Measurements from ENCODE around the gene LINC01488. TPM values are rescaled to one million over a fixed set of nuclear protein-coding genes. Genes with fewer than 3 reads are reported as not detected.

LINC01488 gene
- total and polyA plus RNA-seq, 3 donors from 2014 or later: not detected

DNA sequence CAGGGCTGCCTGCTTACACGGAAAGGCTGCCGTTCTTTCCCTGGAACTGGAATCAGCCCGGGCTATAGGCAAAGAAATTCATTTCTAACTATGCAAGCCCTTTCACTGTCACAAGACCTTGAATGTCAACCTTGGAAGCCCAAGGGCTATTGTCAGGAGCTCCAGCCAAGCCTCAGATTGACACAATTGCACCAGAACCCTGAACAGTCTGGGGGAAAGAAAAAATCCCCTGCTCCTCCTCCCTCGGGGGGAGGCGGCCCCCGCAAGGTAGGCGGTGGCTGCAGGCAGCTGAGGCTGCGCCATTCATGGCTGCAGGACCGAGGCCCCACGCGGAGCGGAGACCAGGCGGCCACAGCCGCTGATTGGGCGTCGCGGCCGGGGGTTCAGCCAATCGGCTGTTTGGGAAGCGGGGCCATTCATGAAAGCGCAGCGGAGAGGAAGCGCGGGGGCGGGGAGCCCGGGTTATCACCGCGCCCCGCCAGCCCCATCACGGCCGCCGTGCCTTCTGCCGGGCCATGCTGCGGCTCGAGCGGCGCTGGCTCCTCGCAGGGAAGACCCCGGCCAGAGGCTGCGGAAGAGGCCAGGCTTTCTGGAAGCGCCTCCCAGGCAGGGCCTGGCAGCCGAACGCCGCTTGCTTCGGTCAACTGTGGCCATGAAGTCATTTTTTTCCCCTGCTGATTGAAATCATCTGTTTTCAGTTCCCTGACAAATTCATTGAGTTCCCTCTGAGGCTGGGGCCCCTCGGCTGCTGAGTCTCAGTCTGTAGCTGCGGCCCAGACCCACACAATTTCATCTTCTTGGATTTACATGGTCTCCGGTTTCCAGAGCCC is 38.1 kb upstream of the LINC01488 start:
- Histone ChIP-seq H3K27ac (peak overlapping the region in 1 of 2 donors; percentile 36), H3K27me3 (no peaks in the 10 kb centered on the region), H3K4me1 (peaks cover 21% of the 10 kb centered on the region), H3K36me3 (ENCODE audit: low read depth, missing control alignments) (no peaks in the 10 kb centered on the region), H3K4me3 (peak overlapping the region; percentile 41 to 54), H3K9me3 (no peaks in the 10 kb centered on the region)
- no peak for TF ChIP-seq POLR2A (IDR thresholded peaks at IDR 0.05)
- TF ChIP-seq, protein P1, sequence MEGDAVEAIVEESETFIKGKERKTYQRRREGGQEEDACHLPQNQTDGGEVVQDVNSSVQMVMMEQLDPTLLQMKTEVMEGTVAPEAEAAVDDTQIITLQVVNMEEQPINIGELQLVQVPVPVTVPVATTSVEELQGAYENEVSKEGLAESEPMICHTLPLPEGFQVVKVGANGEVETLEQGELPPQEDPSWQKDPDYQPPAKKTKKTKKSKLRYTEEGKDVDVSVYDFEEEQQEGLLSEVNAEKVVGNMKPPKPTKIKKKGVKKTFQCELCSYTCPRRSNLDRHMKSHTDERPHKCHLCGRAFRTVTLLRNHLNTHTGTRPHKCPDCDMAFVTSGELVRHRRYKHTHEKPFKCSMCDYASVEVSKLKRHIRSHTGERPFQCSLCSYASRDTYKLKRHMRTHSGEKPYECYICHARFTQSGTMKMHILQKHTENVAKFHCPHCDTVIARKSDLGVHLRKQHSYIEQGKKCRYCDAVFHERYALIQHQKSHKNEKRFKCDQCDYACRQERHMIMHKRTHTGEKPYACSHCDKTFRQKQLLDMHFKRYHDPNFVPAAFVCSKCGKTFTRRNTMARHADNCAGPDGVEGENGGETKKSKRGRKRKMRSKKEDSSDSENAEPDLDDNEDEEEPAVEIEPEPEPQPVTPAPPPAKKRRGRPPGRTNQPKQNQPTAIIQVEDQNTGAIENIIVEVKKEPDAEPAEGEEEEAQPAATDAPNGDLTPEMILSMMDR (IDR thresholded peaks at IDR 0.05): no peak
- peak; percentile 92 for DNase-seq
- intact Hi-C loops (cut with DNase I; ENCODE audit: low total_unique reads): loop anchor here (10.0 kb wide), 1 partner anchor 191 kb away; no protein-coding TSS in a partner anchor
- whole genome bisulfite sequencing, 2 donors: 2 to 7% methylated on average over 7 to 47 of the region's 48 CpGs

DNA sequence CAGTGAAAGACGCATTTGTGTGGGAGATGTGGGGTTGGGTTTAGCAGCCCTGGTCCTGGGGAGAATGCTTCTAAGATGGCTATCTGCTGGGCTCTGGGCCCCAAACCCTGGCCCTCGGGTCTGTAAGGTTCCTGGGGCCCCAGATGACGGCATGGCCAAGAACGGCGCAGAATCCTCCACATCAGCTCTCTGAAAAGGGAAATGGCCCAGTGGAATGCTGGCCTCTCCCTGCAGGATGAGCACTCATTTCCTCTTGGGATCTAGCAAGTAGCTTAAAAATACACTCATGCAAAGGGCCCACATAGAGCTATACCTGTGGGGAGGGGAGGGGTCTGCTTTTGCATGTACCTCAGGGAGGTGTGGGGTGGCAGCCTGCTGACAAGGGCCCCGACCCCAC is 37.5 kb upstream of the LINC01488 start:
- Histone ChIP-seq H3K27ac (peak overlapping the region in 1 of 2 donors; percentile 36), H3K9me3 (no peaks in the 10 kb centered on the region), H3K4me1 (peaks cover 21% of the 10 kb centered on the region), H3K27me3 (no peaks in the 10 kb centered on the region), H3K4me3 (peak overlapping the region; percentile 41 to 54), H3K36me3 (ENCODE audit: low read depth, missing control alignments) (no peaks in the 10 kb centered on the region)
- intact Hi-C loops (cut with DNase I; ENCODE audit: low total_unique reads): loop anchor here (10.0 kb wide), 1 partner anchor 191 kb away; no protein-coding TSS in a partner anchor
- WGBS, 2 donors: 36 to 41% methylated on average over 3 to 6 of the region's 6 CpGs
- no peak for DNase-seq
- TF ChIP-seq POLR2A (IDR thresholded peaks at IDR 0.05): no peak
- TF ChIP-seq, protein P1 (IDR thresholded peaks at IDR 0.05): no peak

DNA sequence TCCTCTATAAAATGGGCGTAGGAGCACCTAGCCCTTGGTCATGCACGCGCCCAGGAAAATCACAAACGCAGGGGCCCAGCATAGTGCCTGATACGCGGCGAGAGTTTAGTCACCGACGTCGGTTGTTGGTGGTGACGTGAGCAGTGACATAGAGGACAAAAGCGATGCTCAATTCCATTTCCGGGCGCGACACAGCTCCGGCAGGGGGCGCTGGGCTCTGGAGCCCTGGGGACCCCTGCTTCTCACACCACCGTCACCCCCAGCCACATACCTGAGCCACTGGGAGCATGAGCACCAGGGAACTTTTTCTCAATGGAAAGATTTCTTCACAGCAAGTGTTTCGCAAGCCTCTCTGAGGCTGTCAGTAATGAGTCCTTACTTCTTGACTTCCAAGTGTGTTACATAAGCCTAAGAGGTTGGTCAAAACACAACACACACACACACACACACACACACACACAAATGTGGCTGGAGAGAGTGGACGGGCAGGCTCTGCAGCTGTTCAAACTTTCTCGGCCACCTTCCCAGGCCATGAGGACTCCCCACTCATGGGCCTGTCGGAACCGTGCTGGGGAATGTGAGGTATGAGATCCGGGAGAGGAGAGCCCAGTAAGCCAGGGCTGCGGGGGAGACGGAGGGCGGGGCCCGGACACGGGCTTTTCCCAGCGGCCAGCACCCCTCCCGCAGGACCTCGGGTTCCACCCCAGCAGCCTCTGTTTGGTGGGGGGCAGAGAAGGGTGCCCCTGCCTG is 36.9 kb upstream of the LINC01488 start:
- peak; percentile 30 for DNase-seq
- no peaks in the 10 kb centered on the region for H3K9me3 ChIP-seq
- H3K36me3 ChIP-seq (ENCODE audit: low read depth, missing control alignments): no peaks in the 10 kb centered on the region
- no peaks in the 10 kb centered on the region for H3K27me3 ChIP-seq
- 47 to 50% methylated on average over 19 to 32 of the region's 32 CpGs for WGBS, 2 donors
- intact Hi-C loops (cut with DNase I; ENCODE audit: low total_unique reads): loop anchor here (10.0 kb wide), 1 partner anchor 190 kb away; no protein-coding TSS in a partner anchor
- H3K27ac ChIP-seq: no peak overlapping the region
- TF ChIP-seq, protein P1 (IDR thresholded peaks at IDR 0.05): no peak
- no peak for TF ChIP-seq POLR2A (IDR thresholded peaks at IDR 0.05)
- H3K4me3 ChIP-seq: no peak overlapping the region
- peaks cover 21% of the 10 kb centered on the region for H3K4me1 ChIP-seq

DNA sequence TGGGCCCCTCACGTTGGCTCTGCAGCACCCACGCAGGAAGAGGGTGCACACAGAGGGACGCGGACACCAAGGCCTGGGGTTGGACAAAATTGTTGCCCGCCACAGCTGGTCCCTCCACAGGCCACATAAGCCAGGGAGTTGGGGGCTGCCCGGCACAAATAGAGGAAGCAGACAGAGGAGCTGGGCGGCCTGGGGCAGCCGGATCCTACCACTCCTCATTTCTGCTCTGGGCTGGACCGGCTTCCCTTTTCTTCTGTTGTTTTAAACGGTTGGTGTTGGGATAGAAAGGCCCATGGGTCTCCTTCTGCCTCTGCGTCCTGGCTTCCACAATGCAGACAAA is 36.4 kb upstream of the LINC01488 start:
- H3K27ac ChIP-seq: no peak overlapping the region
- TF ChIP-seq, protein P1 (IDR thresholded peaks at IDR 0.05): no peak
- TF ChIP-seq POLR2A (IDR thresholded peaks at IDR 0.05): no peak
- 60 to 77% methylated on average over 10 to 11 of the region's 11 CpGs for WGBS, 2 donors
- intact Hi-C loops (cut with DNase I; ENCODE audit: low total_unique reads): loop anchor here (10.0 kb wide), 1 partner anchor 190 kb away; no protein-coding TSS in a partner anchor
- no peak overlapping the region for H3K4me3 ChIP-seq
- H3K9me3 ChIP-seq: no peaks in the 10 kb centered on the region
- H3K4me1 ChIP-seq: peaks cover 21% of the 10 kb centered on the region
- DNase-seq: no peak
- no peaks in the 10 kb centered on the region for H3K36me3 ChIP-seq (ENCODE audit: low read depth, missing control alignments)
- H3K27me3 ChIP-seq: no peaks in the 10 kb centered on the region
